DMS114 treated with DMSO at 0.1 percent for 48 hours (cell line): ENCODE data around the gene FAM181B.
"Not testable (repeated sequence)": the region's sequence is repeated elsewhere in the genome, so short reads cannot be mapped to it uniquely, and the experiment has no call there.

Experiments used
- DNase-seq: peaks from one replicate; lab custom pipeline; 2025; ENCODE audit not compliant: unreplicated experiment; lab: John Stamatoyannopoulos, UW

FAM181B gene

DNA sequence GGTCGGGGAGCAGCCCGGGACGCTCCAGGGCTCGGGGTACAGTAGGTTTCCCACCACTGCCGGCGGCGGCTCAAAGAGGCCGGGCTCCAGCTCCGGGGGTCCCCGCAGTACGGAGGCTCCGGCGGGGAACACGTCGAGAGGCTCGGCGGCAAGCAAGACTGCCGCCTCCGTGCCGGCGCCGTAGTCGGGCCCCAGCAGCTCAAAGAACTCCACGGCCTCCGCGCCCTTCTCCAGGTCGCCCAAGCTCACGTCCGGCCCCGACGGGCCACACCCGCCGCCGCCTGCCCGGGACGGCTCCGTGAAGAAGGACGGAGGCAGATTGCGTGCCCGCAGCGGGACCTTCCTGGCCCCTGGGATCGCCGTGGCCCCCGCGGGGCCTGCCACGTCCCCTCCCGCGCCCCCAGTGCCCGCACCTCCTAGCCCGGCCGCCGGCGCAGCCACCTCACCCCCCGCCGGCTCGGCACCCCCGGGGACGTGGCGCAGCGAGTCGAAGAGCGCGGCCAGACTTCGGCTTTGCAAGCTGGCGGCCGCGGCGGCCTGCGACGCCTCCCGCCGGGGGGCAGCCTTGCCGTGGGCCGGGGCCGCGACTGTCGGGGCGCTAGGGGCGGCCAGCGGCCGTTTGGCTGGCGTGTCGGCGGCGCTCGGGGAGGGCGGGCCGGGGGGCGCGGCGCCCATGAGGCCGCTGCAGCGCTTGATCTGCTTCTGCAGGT is 775 bp downstream of the FAM181B start:
- DNase-seq, result no peak

- no peak for DNase-seq
Measured at GRCh38 chr11:82732348-82732733, 1.3 kb downstream of the FAM181B start.

DNA sequence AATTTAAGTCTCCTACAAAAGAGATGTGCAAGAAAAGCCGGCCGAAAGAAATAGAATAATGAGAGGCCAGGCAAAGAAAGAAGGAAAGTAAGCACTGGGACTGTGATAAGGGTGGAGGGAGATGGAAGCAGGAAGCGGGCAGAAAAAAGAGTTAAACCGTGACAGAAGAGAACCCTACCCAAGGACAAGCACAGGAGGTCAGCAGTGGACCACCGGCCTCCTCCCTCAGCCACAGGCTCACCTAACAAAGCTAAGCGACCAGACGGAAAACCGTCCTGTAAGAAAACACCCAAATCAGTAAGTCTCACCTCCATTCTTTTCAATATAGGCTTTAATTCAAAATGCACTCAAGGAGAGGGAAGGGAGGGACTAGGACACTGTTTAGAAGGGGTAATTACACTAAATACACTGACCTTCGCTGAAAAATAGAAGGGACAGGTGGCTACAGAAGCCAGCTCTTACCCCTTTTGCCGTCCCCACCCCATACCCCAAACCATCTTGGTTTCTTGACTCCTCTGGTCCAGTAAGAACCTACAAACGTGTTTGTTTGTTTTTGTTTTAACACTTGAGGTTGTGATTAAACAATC is 1.9 kb downstream of the FAM181B start:
- DNase-seq, result no peak

GRCh38 chr11:82730754-82731153 is 2.9 kb downstream of the FAM181B start:
- DNase-seq, result no peak

DNA sequence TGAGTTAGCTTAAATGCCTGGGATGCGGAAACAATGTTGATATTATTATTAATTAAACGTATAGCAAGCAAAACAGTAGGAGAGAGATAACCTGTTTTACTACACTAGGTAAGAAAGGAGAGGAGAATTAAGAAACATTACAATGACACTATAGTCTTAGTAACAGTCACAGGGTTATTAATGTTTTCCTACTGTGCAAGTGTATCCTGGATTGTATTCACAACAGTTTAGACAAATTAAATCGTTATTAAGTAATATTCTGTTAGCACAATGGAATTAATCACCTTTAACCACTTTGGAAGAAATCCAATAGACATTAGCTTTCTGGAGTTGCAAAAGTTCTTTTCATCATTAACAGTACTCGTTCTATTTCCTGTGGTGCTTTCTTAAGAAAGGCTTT is 3.4 kb downstream of the FAM181B start:
- DNase-seq, result no peak

- no peak for DNase-seq
Measured at GRCh38 chr11:82724026-82724425, 9.6 kb downstream of the FAM181B start.

DNA sequence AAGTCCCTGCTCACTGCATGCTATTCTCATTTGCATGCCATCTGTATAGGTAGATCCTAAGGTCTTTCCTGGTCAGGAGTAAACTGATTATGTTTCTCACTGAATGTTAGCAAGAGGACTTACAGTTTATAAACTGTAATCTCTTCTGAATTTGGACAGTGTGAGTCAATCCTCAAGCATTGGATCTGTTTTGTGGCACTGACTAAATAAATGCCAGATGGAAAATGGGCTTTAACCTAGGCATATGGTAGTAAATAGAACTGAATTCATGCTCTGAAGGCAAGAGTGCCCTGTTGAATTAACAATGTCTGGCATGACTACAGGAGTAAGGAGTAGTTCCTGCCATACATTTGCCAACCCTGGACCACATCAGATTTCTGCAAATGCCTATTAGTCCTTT is 11.4 kb downstream of the FAM181B start:
- DNase-seq, result no peak

- DNase-seq, result no peak
Measured at GRCh38 chr11:82720267-82721065, 13.2 kb downstream of the FAM181B start.

GRCh38 chr11:82719361-82720105 is 14.1 kb downstream of the FAM181B start:
- no peak for DNase-seq

DNA sequence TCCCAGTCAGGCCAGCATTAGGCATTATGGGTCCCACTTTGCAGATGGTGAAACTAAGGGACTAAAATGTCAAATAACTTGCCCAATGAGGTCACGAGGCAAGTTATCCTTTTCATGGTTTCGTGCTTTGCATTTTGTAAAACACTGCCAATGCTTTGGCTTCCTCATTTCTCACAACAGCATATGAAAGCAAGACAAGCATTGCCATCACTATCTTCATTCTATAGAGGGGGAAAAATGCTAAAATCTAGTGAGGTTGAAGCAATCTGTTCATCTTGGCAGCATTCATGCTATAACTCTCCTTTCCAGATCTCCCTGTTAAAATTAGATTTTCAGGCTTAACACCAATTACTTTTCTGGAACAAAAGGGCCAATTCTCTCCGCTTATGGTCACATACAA is 14.8 kb downstream of the FAM181B start:
- DNase-seq, result no peak

GRCh38 chr11:82718307-82718706 is 15.4 kb downstream of the FAM181B start:
- DNase-seq, result peak; percentile 51

- DNase-seq, result no peak
Measured at GRCh38 chr11:82714346-82715174, 19.1 kb downstream of the FAM181B start.

- DNase-seq, result no peak
Measured at GRCh38 chr11:82711648-82712047, 22.0 kb downstream of the FAM181B start.

DNA sequence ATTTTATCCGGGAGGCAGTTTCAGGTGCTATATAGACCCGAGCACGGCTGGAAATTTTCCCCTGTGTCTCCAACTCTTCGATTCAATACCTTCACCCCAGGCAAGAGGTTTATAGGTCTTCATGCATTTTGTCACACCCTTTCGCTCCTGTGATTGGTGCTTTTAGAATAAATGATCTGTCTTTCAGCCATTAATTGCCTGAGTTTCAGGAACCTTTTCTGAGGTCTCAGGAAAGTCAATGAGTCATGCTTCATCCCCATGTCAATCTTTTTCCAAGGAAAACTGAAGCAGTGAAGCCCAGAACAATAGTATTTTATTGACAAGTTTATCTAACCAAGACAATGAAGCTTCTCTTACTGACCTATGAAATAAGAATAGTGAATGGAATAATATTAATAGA is 29.9 kb downstream of the FAM181B start:
- DNase-seq, result no peak

- DNase-seq, result no peak
Measured at GRCh38 chr11:82703226-82703625, 30.4 kb downstream of the FAM181B start.

DNA sequence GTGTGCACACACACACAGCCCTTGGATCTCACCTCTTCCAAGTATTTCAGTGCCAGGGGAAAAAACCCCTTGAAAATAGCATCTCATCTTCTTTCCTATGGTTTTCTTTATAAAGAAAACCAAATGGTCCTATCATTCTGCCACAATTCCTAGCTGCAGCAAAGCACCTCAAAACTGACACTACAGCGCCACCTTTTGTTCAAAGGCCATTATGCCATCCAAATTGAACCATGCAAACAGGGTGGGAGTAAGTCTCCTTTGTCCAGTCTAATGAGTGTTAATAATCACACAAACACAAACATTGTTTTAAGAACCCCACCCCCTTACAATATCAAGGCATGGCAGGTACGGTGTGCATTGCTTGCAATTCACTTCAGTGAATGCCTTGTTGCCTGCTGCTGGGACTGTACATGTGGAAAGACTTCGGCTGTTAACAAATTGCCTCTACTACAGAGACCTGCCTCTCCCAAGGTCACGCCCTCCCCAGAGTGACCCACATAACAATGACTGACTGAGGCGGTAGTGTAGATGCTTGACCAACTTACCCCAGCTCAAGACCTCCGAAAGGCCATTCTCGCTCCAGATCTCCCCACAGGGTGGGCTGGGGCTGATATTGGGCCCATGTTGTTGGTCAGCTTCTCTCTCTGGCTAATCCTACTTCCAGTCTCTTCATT is 31.7 kb downstream of the FAM181B start:
- DNase-seq, result peak; percentile 1

DNA sequence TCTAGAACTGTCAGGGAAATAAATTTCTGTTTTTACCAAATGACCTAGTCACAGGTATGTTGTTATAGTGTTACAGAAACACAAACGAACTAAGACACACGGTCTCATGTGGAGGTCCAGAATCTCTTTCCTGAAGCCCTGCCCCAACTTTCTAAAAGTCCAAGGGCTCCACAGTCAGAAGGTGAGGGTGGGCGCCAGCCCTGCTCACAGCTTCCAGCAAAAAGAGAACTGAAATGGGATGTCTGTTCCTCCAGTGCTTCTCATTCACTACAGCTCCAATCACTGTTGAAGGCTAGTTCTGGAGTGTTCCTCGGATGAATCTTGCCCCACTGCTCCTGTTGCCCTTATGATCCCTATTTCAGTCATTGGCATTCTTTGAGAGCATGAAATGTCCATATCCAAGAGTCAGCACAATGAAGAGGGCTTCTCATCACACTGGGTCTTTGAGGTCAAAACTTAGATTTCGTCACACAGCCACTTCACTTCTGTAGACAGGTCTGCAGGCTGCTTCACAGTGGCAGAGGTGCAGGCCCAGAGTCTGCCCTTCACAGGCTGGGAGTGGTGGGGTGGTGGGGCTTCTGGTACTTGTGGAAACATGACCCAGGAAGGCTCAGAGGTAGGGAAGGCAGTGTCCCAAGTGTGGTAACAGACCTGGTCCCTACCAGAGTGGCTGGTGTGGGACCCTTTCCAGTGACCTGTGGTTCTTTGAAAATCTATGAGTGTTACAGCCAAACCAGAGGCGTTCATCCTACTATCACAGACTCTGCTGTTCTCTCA is 34.9 kb downstream of the FAM181B start:
- no peak for DNase-seq

DNA sequence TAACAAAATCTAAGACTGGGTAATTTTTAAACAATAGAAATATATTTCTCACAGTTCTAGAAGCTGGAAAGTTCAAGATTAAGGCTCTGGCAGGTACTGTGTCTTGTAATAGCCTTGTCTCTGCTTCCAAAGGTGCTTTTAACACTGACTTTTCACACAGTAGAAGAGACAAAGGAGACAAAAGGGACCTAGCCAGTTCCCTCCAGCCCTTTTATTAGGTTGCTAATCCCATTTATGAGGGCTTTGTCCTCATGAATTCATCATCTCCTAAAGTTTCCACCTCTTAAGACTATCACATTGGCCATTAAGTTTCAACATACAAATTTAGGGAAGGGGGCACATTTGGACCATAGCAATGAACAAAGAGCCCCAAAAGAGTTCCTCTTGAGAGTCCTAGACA is 40.7 kb downstream of the FAM181B start:
- no peak for DNase-seq

DNA sequence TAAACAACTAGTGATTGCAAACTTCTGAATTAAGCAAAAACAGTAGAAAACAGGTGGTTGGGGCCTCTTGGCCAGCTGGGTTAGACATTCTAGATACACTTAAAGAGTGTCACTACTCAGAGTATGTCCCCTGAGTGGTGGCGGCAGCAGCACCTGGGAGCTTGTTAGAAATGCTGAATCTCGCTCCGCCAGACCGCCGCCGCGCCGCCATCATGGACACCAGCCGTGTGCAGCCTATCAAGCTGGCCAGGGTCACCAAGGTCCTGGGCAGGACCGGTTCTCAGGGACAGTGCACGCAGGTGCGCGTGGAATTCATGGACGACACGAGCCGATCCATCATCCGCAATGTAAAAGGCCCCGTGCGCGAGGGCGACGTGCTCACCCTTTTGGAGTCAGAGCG is 44.3 kb downstream of the FAM181B start:
- not testable (repeated sequence) for DNase-seq
